GM18858 (cell line): ENCODE results near the gene TRAF1.
A peak's percentile ranks its signal among the peaks of the same experiment; 100 is the strongest.
"Not testable (repeated sequence)": the region's sequence is repeated elsewhere in the genome, so short reads cannot be mapped to it uniquely, and the experiment has no call there.

Source experiments
- ATAC-seq: cut with Tn5 transposase; IDR thresholded peaks from one replicate; pipeline ENCODE4 v1.9.1; 2021; ENCODE audit not compliant: unreplicated experiment

The TRAF1 gene, protein sequence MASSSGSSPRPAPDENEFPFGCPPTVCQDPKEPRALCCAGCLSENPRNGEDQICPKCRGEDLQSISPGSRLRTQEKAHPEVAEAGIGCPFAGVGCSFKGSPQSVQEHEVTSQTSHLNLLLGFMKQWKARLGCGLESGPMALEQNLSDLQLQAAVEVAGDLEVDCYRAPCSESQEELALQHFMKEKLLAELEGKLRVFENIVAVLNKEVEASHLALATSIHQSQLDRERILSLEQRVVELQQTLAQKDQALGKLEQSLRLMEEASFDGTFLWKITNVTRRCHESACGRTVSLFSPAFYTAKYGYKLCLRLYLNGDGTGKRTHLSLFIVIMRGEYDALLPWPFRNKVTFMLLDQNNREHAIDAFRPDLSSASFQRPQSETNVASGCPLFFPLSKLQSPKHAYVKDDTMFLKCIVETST

DNA sequence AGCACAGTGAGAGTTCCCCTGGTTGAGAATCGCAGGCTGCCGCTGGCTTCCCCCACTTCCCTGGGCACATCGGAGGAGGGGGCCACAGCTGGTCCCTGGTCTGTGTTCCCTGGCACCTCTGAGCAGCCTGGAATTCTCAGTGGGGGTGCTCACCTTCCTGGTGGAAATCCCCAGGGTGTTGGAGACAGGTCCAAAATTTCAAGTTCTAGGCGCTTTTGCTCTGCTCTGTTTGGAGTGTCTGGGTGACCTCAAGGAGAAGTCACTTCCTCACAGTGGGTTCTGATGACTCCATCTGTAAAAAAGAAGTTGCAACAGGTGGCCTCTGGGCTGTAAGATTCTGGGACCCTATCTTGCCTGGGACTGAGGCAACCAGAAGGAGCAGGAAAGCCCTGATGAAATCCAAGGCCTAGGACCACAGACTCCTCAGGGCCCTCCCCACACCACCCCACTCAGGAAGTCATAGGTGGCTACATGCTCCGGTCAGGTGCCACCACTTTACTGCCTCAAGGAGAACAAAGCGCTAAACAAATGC lies at the start of gene TRAF1:
Gene TRAF1 (minus strand): TSS at position 400 of the 532 bp plus-strand sequence. CDS start 721 bp downstream, outside the sequence.
- ATAC-seq = peak; percentile 4

DNA sequence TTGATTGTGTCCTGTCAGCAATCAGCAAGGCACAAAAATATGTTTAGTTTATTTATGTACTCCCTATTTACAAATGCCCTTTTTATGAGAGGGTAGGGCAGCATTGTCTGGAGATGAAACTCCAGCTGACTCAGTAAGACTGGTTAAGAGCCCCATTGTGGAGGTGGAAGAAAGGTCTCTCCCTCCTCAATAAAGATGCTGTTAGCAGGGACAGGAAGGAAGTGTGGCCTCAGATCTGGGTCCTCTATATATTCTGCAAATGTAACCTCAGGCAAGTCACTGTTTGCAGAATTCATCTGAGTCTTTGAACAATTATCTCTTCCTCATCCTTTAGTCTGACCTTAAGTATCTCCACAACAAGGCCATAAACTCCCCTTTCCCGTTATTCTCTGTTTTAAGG lies 48.3 kb upstream of the TRAF1 start:
- ATAC-seq = no peak

DNA sequence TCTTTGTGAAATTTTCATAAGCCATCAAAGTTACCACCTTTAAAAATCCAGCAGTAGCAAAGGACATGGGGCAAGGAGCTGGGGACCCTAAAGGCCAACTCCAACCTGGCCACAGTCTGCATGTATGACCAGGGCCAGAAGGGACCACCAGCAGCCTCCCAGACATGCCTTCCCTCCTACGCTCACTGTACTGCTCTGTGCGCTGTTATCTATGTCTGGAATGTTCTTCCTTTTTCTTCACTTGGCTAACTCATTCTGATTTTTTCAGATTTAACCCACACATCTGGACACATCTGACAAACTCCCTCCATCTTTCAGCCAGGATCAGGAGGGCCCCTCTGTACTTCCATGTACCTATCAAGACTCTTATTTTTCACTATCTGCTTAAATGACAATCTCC lies 47.6 kb upstream of the TRAF1 start:
- no peak for ATAC-seq

DNA sequence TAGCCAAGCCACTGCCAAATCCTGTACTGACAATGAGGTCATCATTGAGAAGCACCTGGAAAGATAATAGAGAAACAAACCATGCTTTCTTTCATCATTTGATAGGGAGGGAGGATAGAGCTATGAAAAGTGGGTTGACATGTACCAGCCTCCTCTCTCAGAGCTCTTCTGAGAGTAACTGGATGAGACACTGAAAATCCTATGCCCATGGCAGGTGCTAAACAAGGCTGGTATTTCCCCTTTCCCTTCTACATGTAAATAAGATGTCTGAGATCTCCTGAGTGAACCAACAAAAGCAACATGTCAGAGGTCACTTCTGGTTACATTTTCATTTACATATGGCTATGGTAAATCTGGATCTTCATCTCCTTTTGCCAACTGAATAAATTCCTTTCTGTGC lies 45.3 kb upstream of the TRAF1 start:
- no peak for ATAC-seq

DNA sequence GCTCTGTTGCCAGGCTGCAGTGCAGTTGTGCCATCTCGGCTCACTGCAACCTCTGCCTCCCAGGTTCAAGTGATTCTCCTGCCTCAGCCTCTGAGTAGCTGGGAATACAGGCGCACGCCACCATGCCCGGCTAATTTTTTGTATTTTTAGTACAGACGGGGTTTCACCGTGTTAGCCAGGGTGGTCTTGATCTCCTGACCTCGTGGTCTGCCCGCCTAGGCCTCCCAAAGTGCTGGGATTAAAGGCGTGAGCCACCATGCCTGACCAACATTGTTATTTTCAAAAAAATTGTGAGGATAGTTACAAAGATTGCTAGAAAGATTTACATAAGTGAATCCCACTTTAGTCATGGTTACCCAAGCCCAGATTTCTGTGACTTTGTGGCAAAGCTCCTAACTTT lies 44.9 kb upstream of the TRAF1 start:
- not testable (repeated sequence) for ATAC-seq

DNA sequence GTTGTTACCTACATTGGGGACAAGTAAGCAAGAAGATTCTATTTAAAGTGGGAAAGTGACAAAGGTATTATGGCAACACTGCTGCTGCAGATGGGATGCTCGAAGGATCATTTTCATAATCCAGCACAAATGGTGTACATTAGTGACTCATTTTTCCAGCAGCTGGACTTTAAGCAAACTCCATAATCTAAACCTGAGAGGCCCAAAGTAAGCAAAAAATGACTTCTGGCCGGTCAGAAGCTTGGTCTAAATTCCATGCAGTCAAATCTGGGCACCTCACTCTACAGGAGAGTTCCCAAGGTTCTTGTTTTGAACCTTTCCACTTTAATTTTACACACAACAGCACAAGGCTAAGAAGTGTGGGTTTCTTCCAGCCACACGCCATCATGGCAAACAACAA lies 43.6 kb upstream of the TRAF1 start:
- ATAC-seq = no peak

DNA sequence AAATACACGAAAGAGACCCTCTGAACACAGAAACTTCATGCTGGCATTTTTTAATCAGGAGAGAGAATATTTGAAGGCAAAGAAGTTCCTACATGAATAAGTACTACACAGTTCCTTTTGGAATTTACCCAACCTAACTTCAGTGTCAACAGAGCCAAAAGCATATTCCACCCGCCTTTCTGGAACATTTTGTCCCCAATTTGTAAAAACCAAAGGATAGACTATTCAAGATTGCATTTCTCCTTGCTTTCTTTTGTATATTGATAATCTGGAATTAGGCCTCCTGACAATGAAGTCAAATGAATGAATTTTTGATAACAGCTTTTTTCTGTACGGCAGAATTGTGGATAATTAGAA lies 39.4 kb upstream of the TRAF1 start:
- no peak for ATAC-seq

DNA sequence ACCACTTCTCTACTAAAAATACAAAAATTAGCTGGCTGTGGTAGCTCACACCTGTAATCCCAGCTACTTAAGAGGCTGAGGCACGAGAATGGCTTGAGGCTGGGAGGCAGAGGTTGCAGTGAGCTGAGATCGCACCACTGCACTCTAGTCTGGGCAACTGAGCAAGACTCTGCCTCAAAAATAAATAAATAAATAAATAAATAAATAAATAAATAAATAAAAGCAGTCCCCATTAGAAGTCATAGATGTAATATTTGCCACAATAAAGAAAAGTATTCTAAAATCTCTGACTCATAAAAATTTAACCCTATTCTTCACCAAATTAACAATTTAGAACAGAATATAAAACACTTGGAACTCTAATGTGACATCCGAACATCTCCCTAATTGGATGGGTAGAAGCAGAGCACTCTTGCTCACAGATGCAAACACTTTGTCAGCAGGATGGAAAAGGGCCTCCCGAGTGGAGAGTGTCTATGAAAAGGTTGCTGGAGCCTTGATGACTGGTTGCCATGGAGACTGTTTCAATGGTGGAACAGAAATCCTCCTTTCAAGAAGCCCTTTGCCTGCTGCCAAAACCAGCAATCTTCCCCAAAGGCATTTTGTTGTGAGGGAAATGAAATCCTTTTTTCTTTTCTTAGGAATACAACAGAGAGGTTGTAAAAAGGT lies 38.9 kb upstream of the TRAF1 start:
- ATAC-seq = no peak

DNA sequence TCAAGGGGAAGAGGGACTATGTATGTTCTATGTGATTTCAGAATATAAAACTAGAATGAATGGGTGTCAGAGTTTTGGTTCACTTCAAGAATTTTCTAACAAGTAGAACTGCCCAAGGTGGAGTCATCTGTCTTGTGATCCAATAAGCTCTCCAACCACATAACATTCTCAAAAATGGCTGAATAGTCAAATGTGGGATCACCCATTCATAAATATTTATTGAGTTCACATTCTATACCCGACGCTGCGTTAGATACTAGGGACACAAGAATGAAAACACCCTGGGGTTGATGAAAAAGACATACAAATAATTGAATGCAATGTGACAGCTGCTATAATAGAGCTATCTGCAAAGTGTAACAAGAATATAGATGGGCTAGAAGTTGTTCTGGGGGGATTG lies 35.3 kb upstream of the TRAF1 start:
- ATAC-seq = no peak

DNA sequence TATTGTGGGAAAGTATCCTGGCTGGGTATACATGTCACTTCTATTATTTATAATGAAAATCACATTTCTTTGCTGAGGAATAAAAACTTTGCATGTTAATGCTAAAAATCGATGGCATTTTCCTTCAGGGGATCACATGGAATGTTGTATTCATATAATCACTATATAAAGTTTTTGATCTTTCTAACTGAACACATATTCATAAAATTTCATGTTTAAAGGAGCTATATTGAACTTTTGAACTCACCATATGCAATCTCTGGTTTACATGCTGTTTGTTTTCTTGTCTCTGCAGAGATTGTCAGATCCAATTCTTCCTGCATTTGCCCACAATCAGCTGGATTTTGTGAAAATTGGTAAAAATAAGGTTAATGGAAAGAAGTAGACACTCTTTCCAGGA lies 33.4 kb upstream of the TRAF1 start:
- ATAC-seq = no peak

DNA sequence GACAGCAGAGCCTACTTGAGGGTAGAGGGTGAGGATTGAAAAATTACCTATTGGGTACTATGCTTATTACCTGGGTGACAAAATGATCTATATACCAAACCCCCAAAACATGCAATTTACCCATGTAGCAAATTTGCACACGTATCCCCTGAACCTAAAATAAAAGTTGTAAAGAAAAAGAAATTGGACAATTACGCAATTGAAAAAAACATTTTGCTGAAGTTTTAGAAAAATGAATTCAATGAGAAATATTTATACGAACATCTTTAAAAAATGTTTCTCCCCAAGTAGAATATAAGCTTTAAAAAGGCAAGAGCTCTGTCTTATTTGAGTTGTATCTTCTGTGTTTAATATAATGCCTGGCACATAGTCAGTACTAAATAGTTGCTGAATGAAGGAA lies 30.3 kb upstream of the TRAF1 start:
- ATAC-seq = no peak

DNA sequence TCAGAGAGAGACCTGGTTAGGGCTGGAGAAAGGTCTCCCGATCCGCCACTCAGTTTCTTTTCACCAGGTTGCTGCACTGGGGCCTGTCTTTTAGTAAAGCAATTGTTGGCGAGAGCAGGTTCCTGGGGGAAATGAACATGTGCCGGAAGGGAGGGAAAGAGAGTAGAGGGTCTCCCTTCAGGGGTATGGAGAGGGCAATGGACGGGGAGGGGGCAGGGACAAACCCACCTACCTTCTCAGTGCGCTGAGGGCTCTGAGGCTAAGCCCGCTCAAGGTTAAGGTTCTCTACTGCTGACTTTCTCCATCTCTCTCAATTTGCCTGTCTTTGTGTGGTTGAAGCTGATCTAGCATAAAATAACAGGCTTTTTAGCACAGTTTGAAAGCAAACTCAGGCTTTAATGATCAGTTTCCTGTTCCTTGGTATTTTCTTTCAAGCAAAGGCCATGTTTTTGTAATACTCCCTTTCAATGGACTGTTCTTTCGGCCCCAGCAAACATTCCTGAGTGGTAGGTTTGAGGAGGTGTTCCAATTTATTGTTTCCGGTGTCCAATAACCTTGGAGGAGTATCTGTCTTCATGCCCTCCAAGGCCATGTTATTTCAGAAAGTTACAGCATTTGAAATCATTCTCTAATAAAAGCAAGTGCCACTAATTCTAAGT lies 25.5 kb upstream of the TRAF1 start:
- ATAC-seq = no peak

DNA sequence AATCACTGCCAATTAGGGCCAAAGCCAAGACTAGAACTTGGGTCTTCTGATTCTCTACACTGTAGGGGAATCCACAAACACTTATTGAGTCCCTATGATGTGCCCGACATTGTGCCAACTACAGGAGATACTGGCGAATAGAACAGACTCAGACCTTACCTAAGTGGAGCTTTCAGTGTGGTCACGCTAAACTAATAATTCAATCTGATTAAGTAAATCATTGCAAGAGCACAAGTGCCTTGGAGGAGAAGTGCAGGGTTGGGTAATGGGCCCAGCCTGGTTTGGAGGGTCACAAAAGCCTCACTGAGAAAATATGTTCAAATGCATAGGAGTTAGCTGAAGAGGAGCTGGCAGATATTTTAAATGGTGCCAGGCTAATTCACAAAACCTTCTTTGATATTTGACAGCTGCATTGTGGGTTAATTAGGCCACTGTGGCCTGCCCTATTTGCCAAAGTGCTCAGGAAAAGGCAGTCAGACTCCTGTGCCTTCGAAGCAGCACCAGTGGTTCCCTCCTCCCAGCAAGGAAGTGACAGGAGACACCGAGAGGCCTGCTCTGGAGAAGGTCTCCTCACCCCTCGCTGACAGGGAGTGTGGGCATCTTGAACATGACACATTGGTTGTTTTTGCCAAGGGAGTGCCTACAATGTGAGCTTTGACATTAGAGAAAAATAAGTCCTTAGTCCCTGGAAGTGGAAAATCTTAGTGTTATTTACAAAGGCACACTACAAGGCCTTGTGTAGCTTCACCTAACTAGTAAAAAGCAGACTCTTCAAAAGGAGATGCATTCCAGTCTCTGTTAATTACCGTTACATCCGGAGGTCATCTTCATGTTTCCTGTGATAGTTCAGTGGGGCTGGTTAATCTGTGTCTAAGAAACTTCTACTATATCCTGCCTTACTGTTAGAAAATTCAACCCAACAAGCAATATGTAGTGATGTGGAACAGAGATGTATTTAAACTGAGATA lies 24.1 kb upstream of the TRAF1 start:
- ATAC-seq = no peak

DNA sequence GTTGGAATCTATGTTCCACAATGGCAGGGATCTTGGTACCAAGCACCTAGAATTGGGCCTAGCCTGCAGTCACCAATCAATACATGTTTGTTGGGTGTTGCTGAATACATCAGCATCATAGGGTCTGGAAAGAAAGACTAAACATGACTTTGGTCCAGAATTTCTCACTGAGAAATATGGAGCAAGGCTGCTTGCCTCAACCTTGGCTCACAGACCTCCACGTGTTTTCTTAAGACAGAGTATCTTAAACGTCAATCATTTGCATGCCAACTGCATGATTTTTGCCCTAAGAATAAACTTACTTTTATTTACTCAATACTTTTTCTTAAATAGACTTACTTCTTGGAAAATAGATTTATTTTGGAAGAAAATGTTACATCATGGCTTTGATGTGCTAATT lies 22.7 kb upstream of the TRAF1 start:
- no peak for ATAC-seq

DNA sequence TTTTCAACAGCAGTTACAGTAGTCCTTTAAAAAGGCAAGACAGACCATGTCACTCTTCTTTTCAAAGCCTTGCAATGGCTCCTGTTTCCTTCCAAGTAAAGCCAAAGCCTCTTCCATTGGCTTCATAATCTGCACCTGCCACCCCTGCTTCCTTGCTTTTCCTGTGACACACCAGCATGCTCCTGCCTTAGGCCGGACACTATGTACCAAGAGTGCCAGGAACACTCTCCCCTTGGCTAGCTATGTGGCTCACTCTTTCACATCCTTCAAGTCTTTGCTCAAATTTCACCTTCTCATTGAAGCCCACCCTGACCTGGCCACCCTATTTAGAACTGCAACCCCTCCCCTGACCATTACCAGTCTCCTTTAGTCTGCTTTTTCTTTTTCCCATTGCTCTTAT lies 22.2 kb upstream of the TRAF1 start:
- ATAC-seq = no peak

DNA sequence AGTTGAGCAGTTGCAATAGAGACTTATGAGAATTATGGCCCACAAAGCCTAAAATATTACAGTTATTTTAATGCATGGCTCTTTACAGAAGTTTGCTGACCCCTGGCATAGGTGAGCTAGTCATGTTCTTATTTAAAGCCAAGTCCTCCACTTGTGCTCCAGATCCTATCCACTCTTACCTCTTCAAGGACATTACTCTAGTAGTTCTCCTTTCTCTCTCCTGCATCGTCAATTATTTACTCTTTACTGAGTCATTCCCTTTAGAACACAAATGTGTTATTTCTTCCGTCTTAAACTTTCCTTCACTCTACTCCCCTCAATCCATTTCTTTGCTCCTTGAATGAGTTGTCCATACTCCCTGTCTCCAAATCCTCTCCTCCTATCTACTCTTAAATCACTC lies 20.6 kb upstream of the TRAF1 start:
- no peak for ATAC-seq

DNA sequence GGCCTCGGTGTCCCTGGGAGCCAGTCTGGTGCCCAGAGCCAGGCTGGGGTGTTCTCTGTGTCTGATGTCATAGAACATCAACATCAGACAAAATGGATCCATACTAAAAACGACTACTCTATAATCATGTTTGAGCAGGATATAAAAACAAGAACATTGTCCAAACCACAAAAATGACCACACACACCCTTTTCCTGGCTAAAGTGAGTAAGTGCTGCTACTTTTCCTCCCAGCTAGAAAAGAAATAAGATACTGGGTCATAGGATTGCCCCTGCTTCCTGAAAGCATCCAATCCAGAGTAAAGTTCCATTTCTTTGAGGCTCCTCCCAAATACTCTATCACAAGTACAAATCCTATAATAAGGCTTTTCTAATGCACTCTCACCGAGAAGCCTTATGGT lies 19.7 kb upstream of the TRAF1 start:
- no peak for ATAC-seq

DNA sequence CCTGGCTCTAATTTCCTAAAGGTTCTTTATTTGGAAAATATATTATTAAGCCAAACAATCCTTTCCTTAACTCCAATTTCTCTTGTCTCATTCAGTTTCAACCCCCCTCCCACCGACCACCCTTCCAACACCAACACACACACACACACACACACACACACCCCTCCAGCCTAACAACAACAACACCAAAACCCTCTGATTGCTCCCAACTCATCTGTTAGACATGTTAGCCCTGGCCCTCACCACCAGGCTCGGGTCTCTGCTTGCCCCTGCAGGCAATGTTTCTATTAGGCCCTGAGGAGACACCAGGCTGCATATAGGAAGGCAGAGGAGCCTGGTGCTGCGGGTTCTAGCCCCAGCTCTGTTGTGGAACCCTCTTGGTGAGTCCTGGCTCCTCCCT lies 18.4 kb upstream of the TRAF1 start:
- no peak for ATAC-seq

DNA sequence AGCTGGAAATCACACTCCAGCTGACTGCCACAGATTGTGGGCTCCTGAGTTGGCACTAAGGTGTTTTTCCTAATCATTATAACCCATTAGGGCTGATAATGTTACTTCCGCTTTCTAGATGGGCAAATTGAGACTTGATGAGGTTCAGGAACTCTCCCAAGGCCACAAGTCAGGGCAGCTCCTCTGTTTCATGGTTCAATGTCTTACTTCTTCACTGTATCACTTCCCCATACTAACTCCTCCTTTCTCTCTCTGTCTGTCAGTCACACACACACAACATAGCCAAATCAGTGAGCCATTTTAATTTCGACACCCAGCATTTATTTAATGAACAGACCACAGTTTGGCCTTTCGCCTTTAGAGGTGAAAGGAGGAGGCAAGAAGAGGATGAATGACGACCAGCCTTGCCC lies 17.8 kb upstream of the TRAF1 start:
- ATAC-seq = peak; percentile 97

DNA sequence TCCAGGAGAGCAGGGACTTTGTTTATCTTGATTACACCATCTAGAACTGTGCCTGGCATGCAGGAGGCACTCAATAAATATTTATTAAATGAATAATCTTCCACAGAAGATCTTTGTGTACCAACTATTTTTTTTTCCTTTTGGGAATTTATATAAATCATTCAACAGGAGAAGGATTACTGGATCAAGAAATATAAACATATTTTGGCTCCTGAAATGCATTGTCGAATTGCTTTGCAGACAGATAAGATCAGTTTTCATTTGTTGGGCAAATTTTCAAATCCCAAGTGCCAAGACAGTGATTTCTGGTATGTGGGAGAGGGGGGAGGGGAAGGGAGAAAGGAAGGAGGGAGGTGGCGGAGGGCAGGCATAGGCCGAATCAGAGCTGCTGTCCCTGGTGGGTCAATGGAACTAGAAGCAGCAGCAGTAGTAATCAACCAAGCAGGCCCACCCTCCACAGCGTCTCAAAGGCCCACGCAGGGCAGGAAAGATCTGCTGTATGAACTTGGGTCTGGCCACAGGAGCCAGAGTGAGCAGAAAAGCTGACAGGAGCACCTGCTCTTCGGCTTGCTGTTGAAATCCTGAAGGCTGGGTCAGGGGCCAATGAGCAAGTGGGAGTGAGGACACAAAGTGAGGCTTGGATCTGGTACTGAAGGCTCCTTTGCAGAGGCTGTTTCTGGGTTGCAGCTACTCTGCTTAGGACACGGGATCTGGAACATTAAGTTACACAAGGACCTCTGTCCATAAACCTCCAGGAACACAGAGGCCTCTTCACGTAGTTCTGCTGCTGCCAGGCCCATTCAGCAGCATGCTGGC lies 15.8 kb upstream of the TRAF1 start:
- no peak for ATAC-seq
